Measurements from ENCODE around the gene FARSB.

DNA sequence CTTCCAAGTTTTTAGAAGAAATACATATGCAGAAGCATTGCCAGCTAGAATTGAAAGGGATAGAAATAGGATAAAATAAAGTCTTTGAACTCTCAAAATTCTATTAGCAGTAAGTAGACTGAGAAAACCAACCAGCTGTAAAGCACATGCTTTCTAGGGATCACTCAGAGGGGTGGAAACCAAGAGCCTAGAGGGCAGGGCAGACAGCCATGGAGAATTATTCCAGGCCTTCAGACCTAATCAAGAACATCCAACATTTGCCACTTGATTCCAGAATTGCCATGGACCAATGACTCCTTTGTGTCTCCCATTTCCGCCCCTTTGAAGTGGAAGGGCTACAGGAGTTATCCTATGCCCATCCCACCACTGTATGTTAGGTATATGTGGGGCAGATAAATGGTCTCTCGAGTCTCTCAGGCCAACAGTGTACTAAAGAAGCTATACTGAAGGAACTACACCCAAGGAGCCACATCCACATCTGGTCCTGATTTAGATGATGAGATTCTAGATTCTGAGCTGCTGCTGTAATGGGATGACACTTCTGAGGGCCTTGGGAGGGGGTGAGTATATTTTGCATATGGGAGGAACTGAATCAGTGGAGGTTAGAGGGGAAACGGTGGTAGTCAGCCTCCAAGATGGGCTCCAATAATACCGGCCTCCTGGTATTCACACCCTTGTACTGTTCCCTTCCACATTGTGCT, 4.0 kb downstream of the FARSB start:
- TF ChIP-seq, protein P1, sequence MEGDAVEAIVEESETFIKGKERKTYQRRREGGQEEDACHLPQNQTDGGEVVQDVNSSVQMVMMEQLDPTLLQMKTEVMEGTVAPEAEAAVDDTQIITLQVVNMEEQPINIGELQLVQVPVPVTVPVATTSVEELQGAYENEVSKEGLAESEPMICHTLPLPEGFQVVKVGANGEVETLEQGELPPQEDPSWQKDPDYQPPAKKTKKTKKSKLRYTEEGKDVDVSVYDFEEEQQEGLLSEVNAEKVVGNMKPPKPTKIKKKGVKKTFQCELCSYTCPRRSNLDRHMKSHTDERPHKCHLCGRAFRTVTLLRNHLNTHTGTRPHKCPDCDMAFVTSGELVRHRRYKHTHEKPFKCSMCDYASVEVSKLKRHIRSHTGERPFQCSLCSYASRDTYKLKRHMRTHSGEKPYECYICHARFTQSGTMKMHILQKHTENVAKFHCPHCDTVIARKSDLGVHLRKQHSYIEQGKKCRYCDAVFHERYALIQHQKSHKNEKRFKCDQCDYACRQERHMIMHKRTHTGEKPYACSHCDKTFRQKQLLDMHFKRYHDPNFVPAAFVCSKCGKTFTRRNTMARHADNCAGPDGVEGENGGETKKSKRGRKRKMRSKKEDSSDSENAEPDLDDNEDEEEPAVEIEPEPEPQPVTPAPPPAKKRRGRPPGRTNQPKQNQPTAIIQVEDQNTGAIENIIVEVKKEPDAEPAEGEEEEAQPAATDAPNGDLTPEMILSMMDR (IDR thresholded peaks at IDR 0.05) = no peak
- no peak for TF ChIP-seq POLR2AphosphoS5 (IDR thresholded peaks at IDR 0.05; ENCODE audit: insufficient read depth in 1 of 2, low read depth in 1 of 2)

All from vagina (tissue), 2 donors.